Liver (tissue), 9 donors: Measurements from ENCODE around the gene PSD. TPM values are rescaled to one million over a fixed set of nuclear protein-coding genes. Genes with fewer than 3 reads are reported as not detected.

Experiments used
- DNase-seq: peaks from one replicate; pipeline ENCODE4 v3.0.0-alpha.2; 2017; ENCODE audit warnings: low spot score
- H3K27ac ChIP-seq, 2 donors: one replicate each; pipeline ENCODE4 v1.7.0; 2013; ENCODE audit warnings: inconsistent platforms in 2 of 2, low read length in 2 of 2, control low read depth in 1 of 2, low read depth in 1 of 2, mild to moderate bottlenecking in 1 of 2
- H3K27me3 ChIP-seq, 4 donors: one replicate each; pipeline versions ENCODE4 v1.6.1 to v1.7.0; 2013; ENCODE audit warnings: low read length in 3 of 4, inconsistent platforms in 1 of 4, mild to moderate bottlenecking in 1 of 4, moderate library complexity in 1 of 4; ENCODE audit not compliant: control insufficient read depth in 4 of 4, insufficient read depth in 4 of 4
- H3K36me3 ChIP-seq, 4 donors: one replicate each; pipeline versions ENCODE4 v1.6.1 to v1.7.0; 2013; ENCODE audit warnings: low read length in 3 of 4, mild to moderate bottlenecking in 3 of 4, low read depth in 1 of 4, moderate library complexity in 1 of 4; ENCODE audit not compliant: control insufficient read depth in 4 of 4, insufficient read depth in 3 of 4
- H3K4me1 ChIP-seq, 4 donors: one replicate each; pipeline versions ENCODE4 v1.6.1 to v1.7.0; 2013; ENCODE audit warnings: low read length in 3 of 4, mild to moderate bottlenecking in 3 of 4, moderate library complexity in 1 of 4; ENCODE audit not compliant: control insufficient read depth in 4 of 4, insufficient read depth in 4 of 4
- H3K4me3 ChIP-seq, 3 donors: one replicate each; pipeline versions ENCODE4 v1.6.1 to v1.7.0; 2013; ENCODE audit warnings: low read length in 3 of 3, control low read depth in 1 of 3, low read depth in 1 of 3, mild to moderate bottlenecking in 1 of 3
- H3K9ac ChIP-seq, 2 donors: one replicate each; pipeline ENCODE4 v1.7.0; 2013; ENCODE audit warnings: low read length in 2 of 2, mild to moderate bottlenecking in 2 of 2, moderate library complexity in 2 of 2, control low read depth in 1 of 2, low read depth in 1 of 2
- H3K9me3 ChIP-seq, 4 donors: one replicate each; pipeline versions ENCODE4 v1.6.1 to v1.7.0; 2013; ENCODE audit warnings: low read length in 3 of 4; ENCODE audit not compliant: control insufficient read depth in 4 of 4
- ATF3 ChIP-seq: IDR thresholded peaks from 2 replicates; pipeline ENCODE4 v1.6.1; 2016; ENCODE audit warnings: antibody characterized with exemption
- FOXA1 ChIP-seq: IDR thresholded peaks from 2 replicates; pipeline ENCODE4 v1.6.1; 2016; ENCODE audit warnings: antibody characterized with exemption
- FOXA2 ChIP-seq: IDR thresholded peaks from 2 replicates; pipeline ENCODE4 v1.6.1; 2016; ENCODE audit warnings: antibody characterized with exemption
- GABPA ChIP-seq, 2 donors: IDR thresholded peaks in 1 of 2; conservative IDR thresholded peaks in 1 of 2; 2 replicates each; pipeline ENCODE4 v1.6.1; 2016; ENCODE audit warnings: antibody characterized with exemption in 2 of 2, mild to moderate bottlenecking in 1 of 2, moderate library complexity in 1 of 2
- HNF4A ChIP-seq, 2 donors: conservative IDR thresholded peaks; 2 replicates each; pipeline ENCODE4 v1.6.1; 2016; ENCODE audit warnings: antibody characterized with exemption in 2 of 2, mild to moderate bottlenecking in 2 of 2
- HNF4G ChIP-seq: IDR thresholded peaks from 2 replicates; pipeline ENCODE4 v1.6.1; 2016; ENCODE audit warnings: antibody characterized with exemption
- MAX ChIP-seq: IDR thresholded peaks from 2 replicates; pipeline ENCODE4 v1.6.1; 2016; ENCODE audit warnings: antibody characterized with exemption
- NR2F2 ChIP-seq: IDR thresholded peaks from 2 replicates; pipeline ENCODE4 v1.6.1; 2016; ENCODE audit warnings: antibody characterized with exemption
- RAD21 ChIP-seq, 2 donors: IDR thresholded peaks; 2 replicates each; pipeline ENCODE4 v1.6.1; 2016; ENCODE audit warnings: antibody characterized with exemption in 2 of 2, mild to moderate bottlenecking in 2 of 2
- REST ChIP-seq: IDR thresholded peaks from 2 replicates; pipeline ENCODE4 v1.6.1; 2016; ENCODE audit warnings: antibody characterized with exemption, mild to moderate bottlenecking
- RXRA ChIP-seq, 2 donors: IDR thresholded peaks; 2 replicates each; pipeline ENCODE4 v1.6.1; 2017 to 2018; ENCODE audit warnings: antibody characterized with exemption in 2 of 2, mild to moderate bottlenecking in 1 of 2
- SP1 ChIP-seq: IDR thresholded peaks from 2 replicates; pipeline ENCODE4 v1.6.1; 2018; ENCODE audit warnings: antibody characterized with exemption, mild to moderate bottlenecking
- TAF1 ChIP-seq: conservative IDR thresholded peaks from 2 replicates; pipeline ENCODE4 v1.6.1; 2016; ENCODE audit warnings: antibody characterized with exemption, mild to moderate bottlenecking
- YY1 ChIP-seq: IDR thresholded peaks from 2 replicates; pipeline ENCODE4 v1.6.1; 2016; ENCODE audit warnings: antibody characterized with exemption, mild to moderate bottlenecking
- ZBTB33 ChIP-seq: IDR thresholded peaks from 2 replicates; pipeline ENCODE4 v1.6.1; 2016; ENCODE audit warnings: antibody characterized with exemption
- WGBS: extraction: QIAGEN DNeasy Blood & Tissue Kit; methylation state at CpG from one replicate; pipeline ENCODE4 v1.1.7; 2013; 5-methylcytosine and 5-hydroxymethylcytosine counted together
- polyA plus RNA-seq, 2 donors: library from polyadenylated mRNA; stranded (reverse) in 1 of 2; unstranded in 1 of 2; fragments of 200-250 nt in 1 of 2; fragments of >200 nt in 1 of 2; fragmentation: Nextera tagmentation in 1 of 2; extraction: Ambion mirVana in 1 of 2; gene quantifications; one replicate each; pipeline versions ENCODE4 v1.2.1 to v1.2.3, GENCODE V29; 2013 to 2015
- total RNA-seq, 2 donors: library from RNA; depleted of rRNA; stranded (reverse); fragments of >200 nt; gene quantifications; one replicate each; pipeline ENCODE4 v1.2.3, GENCODE V29; 2014
- donor health status: healthy.
- donor health status: healthy.
- donor health status: healthy.
- donor health status: healthy.
- donor health status: healthy.

The PSD gene
- total and polyA plus RNA-seq, 4 donors, result 0.56 to 1.3 (median 0.71) TPM

- H3K4me1 ChIP-seq, result peaks cover 2 to 8% (median 5%) of the 10 kb centered on the region in 4 donors
- peaks cover 0 to 25% (median 6%) of the 10 kb centered on the region in 4 donors for H3K27me3 ChIP-seq
- no peak for DNase-seq
- TF ChIP-seq RAD21 (IDR thresholded peaks at IDR 0.05) (no peak), TAF1 (no peak), ZBTB33 (no peak), YY1 (no peak), HNF4A (conservative IDR thresholded peaks at IDR 0.05) (no peak), SP1 (no peak)
- no peak overlapping the region for H3K9ac ChIP-seq
- no peaks in the 10 kb centered on the region for H3K9me3 ChIP-seq
- H3K36me3 ChIP-seq, result no peaks in the 10 kb centered on the region
- H3K27ac ChIP-seq, result no peak overlapping the region
- WGBS, result 85% methylated on average over 14 of the region's 14 CpGs
- no peak overlapping the region for H3K4me3 ChIP-seq
Observed at GRCh38 chr10:102411341-102412255, 7.0 kb downstream of the PSD start.

- Histone ChIP-seq H3K4me1 (peaks cover 2 to 8% (median 5%) of the 10 kb centered on the region in 4 donors), H3K4me3 (no peak overlapping the region), H3K27ac (no peak overlapping the region), H3K27me3 (peaks cover 0 to 25% (median 6%) of the 10 kb centered on the region in 4 donors), H3K36me3 (no peaks in the 10 kb centered on the region), H3K9me3 (no peaks in the 10 kb centered on the region), H3K9ac (no peak overlapping the region)
- TF ChIP-seq FOXA2 (no peak), HNF4A (conservative IDR thresholded peaks at IDR 0.05) (no peak), HNF4G (no peak), NR2F2 (no peak), FOXA1 (no peak), REST (no peak), SP1 (no peak), RXRA (IDR thresholded peaks at IDR 0.05) (no peak), GABPA (IDR thresholded peaks at IDR 0.05 in 1 of 2, conservative IDR thresholded peaks at IDR 0.05 in 1 of 2) (no peak), RAD21 (IDR thresholded peaks at IDR 0.05) (no peak), TAF1 (no peak), YY1 (no peak), ATF3 (no peak), MAX (no peak), ZBTB33 (no peak)
- WGBS, result 7% methylated on average over 48 of the region's 48 CpGs
- DNase-seq, result no peak
Observed at GRCh38 chr10:102410429-102411073, 8.0 kb downstream of the PSD start.
